Liver (tissue), 3 donors: ENCODE measurements around the gene BTBD7.

Source experiments
- EGR1 ChIP-seq, 2 donors: IDR thresholded peaks; 2 replicates each; pipeline ENCODE4 v1.6.1; 2016 to 2018; ENCODE audit warnings: antibody characterized with exemption in 2 of 2, low read depth in 2 of 2
- FOXA1 ChIP-seq: IDR thresholded peaks from 2 replicates; pipeline ENCODE4 v1.6.1; 2016; ENCODE audit warnings: antibody characterized with exemption
- JUND ChIP-seq, 2 donors: IDR thresholded peaks; 2 replicates each; pipeline ENCODE4 v1.6.1; 2016; ENCODE audit warnings: antibody characterized with exemption in 2 of 2
- NR2F2 ChIP-seq: IDR thresholded peaks from 2 replicates; pipeline ENCODE4 v1.6.1; 2016; ENCODE audit warnings: antibody characterized with exemption
- RAD21 ChIP-seq, 2 donors: IDR thresholded peaks; 2 replicates each; pipeline ENCODE4 v1.6.1; 2016; ENCODE audit warnings: antibody characterized with exemption in 2 of 2, mild to moderate bottlenecking in 2 of 2
- SP1 ChIP-seq: IDR thresholded peaks from 2 replicates; pipeline ENCODE4 v1.6.1; 2018; ENCODE audit warnings: antibody characterized with exemption, mild to moderate bottlenecking
- TAF1 ChIP-seq: conservative IDR thresholded peaks from 2 replicates; pipeline ENCODE4 v1.6.1; 2016; ENCODE audit warnings: antibody characterized with exemption, mild to moderate bottlenecking
- YY1 ChIP-seq: IDR thresholded peaks from 2 replicates; pipeline ENCODE4 v1.6.1; 2016; ENCODE audit warnings: antibody characterized with exemption, mild to moderate bottlenecking
- TF ChIP-seq, protein P1 (sequence below): fragments of 150-350 bp; IDR thresholded peaks from 2 replicates; pipeline ENCODE4 v1.5.1; 2017; ENCODE audit warnings: improper control_type of control experiment, low read depth, low read length; ENCODE audit not compliant: missing input control
- TF ChIP-seq, protein P2 (sequence below): IDR thresholded peaks from 2 replicates; pipeline ENCODE4 v1.6.1; 2016; ENCODE audit warnings: antibody characterized with exemption
- TF ChIP-seq, protein P3 (sequence below): IDR thresholded peaks from 2 replicates; pipeline ENCODE4 v1.6.1; 2016; ENCODE audit warnings: antibody characterized with exemption, mild to moderate bottlenecking
- TF ChIP-seq, protein P4 (sequence below): IDR thresholded peaks from 2 replicates; pipeline ENCODE4 v1.6.1; 2016; ENCODE audit warnings: antibody characterized with exemption
- TF ChIP-seq, protein P5 (sequence below): IDR thresholded peaks from 2 replicates; pipeline ENCODE4 v1.6.1; 2016; ENCODE audit warnings: antibody characterized with exemption
- donor health status: healthy.
- donor health status: healthy.

DNA sequence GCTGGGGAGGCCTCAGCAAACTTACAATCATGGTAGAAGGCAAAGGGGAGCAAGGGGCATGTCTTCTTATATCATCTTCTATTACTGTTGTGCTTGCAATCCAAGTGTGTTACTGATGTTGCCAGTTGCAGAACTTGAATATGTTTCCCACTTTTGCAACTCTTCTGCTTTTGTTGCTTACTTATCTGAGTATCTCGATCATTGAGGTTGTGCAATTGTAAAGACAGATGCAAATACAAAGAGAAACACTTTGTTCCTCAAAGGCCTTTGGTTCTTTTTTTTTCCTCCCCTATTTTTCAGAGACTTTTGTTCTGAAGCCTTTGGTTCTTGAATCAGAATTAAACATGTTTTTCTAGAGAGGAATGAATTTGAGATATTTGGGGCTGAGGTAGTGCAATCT is 10.4 kb upstream of the BTBD7 start:
- TF ChIP-seq, protein P1, sequence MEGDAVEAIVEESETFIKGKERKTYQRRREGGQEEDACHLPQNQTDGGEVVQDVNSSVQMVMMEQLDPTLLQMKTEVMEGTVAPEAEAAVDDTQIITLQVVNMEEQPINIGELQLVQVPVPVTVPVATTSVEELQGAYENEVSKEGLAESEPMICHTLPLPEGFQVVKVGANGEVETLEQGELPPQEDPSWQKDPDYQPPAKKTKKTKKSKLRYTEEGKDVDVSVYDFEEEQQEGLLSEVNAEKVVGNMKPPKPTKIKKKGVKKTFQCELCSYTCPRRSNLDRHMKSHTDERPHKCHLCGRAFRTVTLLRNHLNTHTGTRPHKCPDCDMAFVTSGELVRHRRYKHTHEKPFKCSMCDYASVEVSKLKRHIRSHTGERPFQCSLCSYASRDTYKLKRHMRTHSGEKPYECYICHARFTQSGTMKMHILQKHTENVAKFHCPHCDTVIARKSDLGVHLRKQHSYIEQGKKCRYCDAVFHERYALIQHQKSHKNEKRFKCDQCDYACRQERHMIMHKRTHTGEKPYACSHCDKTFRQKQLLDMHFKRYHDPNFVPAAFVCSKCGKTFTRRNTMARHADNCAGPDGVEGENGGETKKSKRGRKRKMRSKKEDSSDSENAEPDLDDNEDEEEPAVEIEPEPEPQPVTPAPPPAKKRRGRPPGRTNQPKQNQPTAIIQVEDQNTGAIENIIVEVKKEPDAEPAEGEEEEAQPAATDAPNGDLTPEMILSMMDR, result no peak
- TF ChIP-seq NR2F2 (no peak), FOXA1 (no peak), JUND (IDR thresholded peaks at IDR 0.05) (no peak), TAF1 (no peak), EGR1 (IDR thresholded peaks at IDR 0.05; ENCODE audit: low read depth in 2 of 2) (no peak), YY1 (no peak), RAD21 (IDR thresholded peaks at IDR 0.05) (no peak), SP1 (no peak)
- TF ChIP-seq, protein P2, sequence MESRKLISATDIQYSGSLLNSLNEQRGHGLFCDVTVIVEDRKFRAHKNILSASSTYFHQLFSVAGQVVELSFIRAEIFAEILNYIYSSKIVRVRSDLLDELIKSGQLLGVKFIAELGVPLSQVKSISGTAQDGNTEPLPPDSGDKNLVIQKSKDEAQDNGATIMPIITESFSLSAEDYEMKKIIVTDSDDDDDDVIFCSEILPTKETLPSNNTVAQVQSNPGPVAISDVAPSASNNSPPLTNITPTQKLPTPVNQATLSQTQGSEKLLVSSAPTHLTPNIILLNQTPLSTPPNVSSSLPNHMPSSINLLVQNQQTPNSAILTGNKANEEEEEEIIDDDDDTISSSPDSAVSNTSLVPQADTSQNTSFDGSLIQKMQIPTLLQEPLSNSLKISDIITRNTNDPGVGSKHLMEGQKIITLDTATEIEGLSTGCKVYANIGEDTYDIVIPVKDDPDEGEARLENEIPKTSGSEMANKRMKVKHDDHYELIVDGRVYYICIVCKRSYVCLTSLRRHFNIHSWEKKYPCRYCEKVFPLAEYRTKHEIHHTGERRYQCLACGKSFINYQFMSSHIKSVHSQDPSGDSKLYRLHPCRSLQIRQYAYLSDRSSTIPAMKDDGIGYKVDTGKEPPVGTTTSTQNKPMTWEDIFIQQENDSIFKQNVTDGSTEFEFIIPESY, result no peak
- TF ChIP-seq, protein P3, sequence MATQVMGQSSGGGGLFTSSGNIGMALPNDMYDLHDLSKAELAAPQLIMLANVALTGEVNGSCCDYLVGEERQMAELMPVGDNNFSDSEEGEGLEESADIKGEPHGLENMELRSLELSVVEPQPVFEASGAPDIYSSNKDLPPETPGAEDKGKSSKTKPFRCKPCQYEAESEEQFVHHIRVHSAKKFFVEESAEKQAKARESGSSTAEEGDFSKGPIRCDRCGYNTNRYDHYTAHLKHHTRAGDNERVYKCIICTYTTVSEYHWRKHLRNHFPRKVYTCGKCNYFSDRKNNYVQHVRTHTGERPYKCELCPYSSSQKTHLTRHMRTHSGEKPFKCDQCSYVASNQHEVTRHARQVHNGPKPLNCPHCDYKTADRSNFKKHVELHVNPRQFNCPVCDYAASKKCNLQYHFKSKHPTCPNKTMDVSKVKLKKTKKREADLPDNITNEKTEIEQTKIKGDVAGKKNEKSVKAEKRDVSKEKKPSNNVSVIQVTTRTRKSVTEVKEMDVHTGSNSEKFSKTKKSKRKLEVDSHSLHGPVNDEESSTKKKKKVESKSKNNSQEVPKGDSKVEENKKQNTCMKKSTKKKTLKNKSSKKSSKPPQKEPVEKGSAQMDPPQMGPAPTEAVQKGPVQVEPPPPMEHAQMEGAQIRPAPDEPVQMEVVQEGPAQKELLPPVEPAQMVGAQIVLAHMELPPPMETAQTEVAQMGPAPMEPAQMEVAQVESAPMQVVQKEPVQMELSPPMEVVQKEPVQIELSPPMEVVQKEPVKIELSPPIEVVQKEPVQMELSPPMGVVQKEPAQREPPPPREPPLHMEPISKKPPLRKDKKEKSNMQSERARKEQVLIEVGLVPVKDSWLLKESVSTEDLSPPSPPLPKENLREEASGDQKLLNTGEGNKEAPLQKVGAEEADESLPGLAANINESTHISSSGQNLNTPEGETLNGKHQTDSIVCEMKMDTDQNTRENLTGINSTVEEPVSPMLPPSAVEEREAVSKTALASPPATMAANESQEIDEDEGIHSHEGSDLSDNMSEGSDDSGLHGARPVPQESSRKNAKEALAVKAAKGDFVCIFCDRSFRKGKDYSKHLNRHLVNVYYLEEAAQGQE, result no peak
- TF ChIP-seq, protein P4, sequence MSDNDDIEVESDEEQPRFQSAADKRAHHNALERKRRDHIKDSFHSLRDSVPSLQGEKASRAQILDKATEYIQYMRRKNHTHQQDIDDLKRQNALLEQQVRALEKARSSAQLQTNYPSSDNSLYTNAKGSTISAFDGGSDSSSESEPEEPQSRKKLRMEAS, result no peak
- TF ChIP-seq, protein P5, sequence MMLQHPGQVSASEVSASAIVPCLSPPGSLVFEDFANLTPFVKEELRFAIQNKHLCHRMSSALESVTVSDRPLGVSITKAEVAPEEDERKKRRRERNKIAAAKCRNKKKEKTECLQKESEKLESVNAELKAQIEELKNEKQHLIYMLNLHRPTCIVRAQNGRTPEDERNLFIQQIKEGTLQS, result no peak
